Caco-2 (cell line): Measurements from ENCODE around the gene RAB33B. TPM values are rescaled to one million over a fixed set of nuclear protein-coding genes. Genes with fewer than 3 reads are reported as not detected.
"Not testable (repeated sequence)": the region's sequence is repeated elsewhere in the genome, so short reads cannot be mapped to it uniquely, and the experiment has no call there.

ENCODE experiments used
- BruUV-seq: library from RNA; stranded (reverse); fragments of 400-500 nt; replicated peaks from 2 replicates; lab custom pipeline; 2021; lab: Mats Ljungman, UMichigan
- CTCF ChIA-PET: fragments of 300-600 bp; sonication (Branson Sonifier 250); formaldehyde crosslinking; loops from one replicate; lab custom pipeline; 2022; ENCODE audit warnings: antibody characterized with exemption; lab: Charles Lee
- POLR2A ChIA-PET: fragments of 300-600 bp; sonication (Branson Sonifier 250); formaldehyde crosslinking; loops from one replicate; lab custom pipeline; 2022; ENCODE audit warnings: antibody characterized with exemption; lab: Charles Lee
- DNase-seq, 2 experiments: peaks; one replicate each; pipeline versions ENCODE4 v3.0.0 to v3.0.0-alpha.2; 2020 to 2022
- H3K27me3 ChIP-seq: replicated peaks from 2 replicates; pipeline ENCODE4 v1.6.0; 2011; ENCODE audit warnings: low read length; ENCODE audit not compliant: control insufficient read depth, insufficient read depth
- H3K36me3 ChIP-seq: 2 replicates; pipeline ENCODE4 v1.5.1; 2011; ENCODE audit warnings: low read length; ENCODE audit not compliant: control insufficient read depth, insufficient read depth
- H3K4me1 ChIP-seq: fragments of 250-450 bp; sonication (Bioruptor Pico); 2 replicates; pipeline ENCODE4 v1.5.1; 2020; ENCODE audit warnings: mild to moderate bottlenecking
- H3K4me3 ChIP-seq: 2 replicates; pipeline ENCODE4 v1.5.1; 2011; ENCODE audit warnings: low read depth, mild to moderate bottlenecking, control low read depth, low read length
- H3K9me3 ChIP-seq: fragments of 250-450 bp; sonication (Bioruptor Pico); 2 replicates; pipeline ENCODE4 v1.5.1; 2020; ENCODE audit warnings: mild to moderate bottlenecking, moderate library complexity
- H3K27ac Mint-ChIP-seq: one replicate; pipeline ENCODE4 v1.8.0; 2022; ENCODE audit warnings: mixed read lengths; ENCODE audit not compliant: unreplicated experiment
- H3K27me3 Mint-ChIP-seq: one replicate; pipeline ENCODE4 v1.8.0; 2022; ENCODE audit warnings: mixed read lengths; ENCODE audit not compliant: insufficient read depth, unreplicated experiment
- H3K36me3 Mint-ChIP-seq: one replicate; pipeline ENCODE4 v1.8.0; 2022; ENCODE audit warnings: mild to moderate bottlenecking, mixed read lengths; ENCODE audit not compliant: insufficient read depth, unreplicated experiment
- H3K4me1 Mint-ChIP-seq: one replicate; pipeline ENCODE4 v1.8.0; 2022; ENCODE audit warnings: low read depth, mixed read lengths; ENCODE audit not compliant: unreplicated experiment
- H3K4me3 Mint-ChIP-seq: one replicate; pipeline ENCODE4 v1.8.0; 2022; ENCODE audit warnings: mild to moderate bottlenecking, moderate library complexity, mixed read lengths; ENCODE audit not compliant: unreplicated experiment
- H3K9me3 Mint-ChIP-seq: one replicate; pipeline ENCODE4 v1.8.0; 2022; ENCODE audit warnings: mixed read lengths; ENCODE audit not compliant: unreplicated experiment
- CTCF ChIP-seq, 2 experiments: fragments of 200-600 bp in 1 of 2; IDR thresholded peaks; 1 replicate in 1 of 2; 2 replicates in 1 of 2; pipeline versions ENCODE4 v1.5.1 to v1.8.0; 2011 to 2022; ENCODE audit warnings: antibody characterized with exemption in 1 of 2, control low read depth in 1 of 2, inconsistent platforms in 1 of 2, low read depth in 1 of 2, low read length in 1 of 2, mild to moderate bottlenecking in 1 of 2, moderate library complexity in 1 of 2; ENCODE audit not compliant: insufficient read depth in 1 of 2, severe bottlenecking in 1 of 2, unreplicated experiment in 1 of 2
- intact Hi-C: fragments of 100-400 bp; cut with micrococcal nuclease; formaldehyde crosslinking; loops from one replicate; pipeline ENCODE4 v1.10.0; 2022; ENCODE audit not compliant: unreplicated experiment
- total RNA-seq: library from RNA; stranded (reverse); gene quantifications from 2 replicates; pipeline ENCODE4 v1.2.3, GENCODE V29; 2022

Gene RAB33B
- total RNA-seq, 1 experiment from 2014 or later, result 10.1 TPM

- Histone ChIP-seq H3K36me3 (no peaks in the 10 kb centered on the region), H3K4me1 (peaks cover 51% of the 10 kb centered on the region), H3K9me3 (no peaks in the 10 kb centered on the region), H3K27me3 (no peaks in the 10 kb centered on the region), H3K4me3 (no peak overlapping the region)
- ChIA-PET POLR2A (no interaction called here), CTCF (interaction anchor here (0.7 kb wide), 1 partner anchor 192 kb away, joined by 6 read pairs; no protein-coding TSS in a partner anchor)
- peak; percentile 45 to 52 for DNase-seq
- intact Hi-C loops, result loop anchor here (2.0 kb wide), 1 partner anchor 26 kb away; no protein-coding TSS in a partner anchor
- Mint-ChIP-seq H3K27me3 (no peaks in the 10 kb centered on the region), H3K36me3 (peaks cover 22% of the 10 kb centered on the region), H3K27ac (peak overlapping the region; percentile 52), H3K4me1 (peaks cover 51% of the 10 kb centered on the region), H3K9me3 (no peaks in the 10 kb centered on the region), H3K4me3 (peak overlapping the region; percentile 37)
- TF ChIP-seq CTCF (IDR thresholded peaks at IDR 0.05; ENCODE audit: insufficient read depth in 1 of 2, low read depth in 1 of 2, low read length in 1 of 2, severe bottlenecking in 1 of 2, unreplicated experiment in 1 of 2), result no peak
- BruUV-seq, result no TSS peak
Measured at GRCh38 chr4:139458999-139459398, 5.1 kb downstream of the RAB33B start.

GRCh38 chr4:139460565-139460964 is 6.6 kb downstream of the RAB33B start:
- H3K36me3 Mint-ChIP-seq, result peaks cover 20% of the 10 kb centered on the region
- DNase-seq, result no peak
- ChIA-PET POLR2A (no interaction called here), CTCF (no interaction called here)
- TF ChIP-seq CTCF (IDR thresholded peaks at IDR 0.05; ENCODE audit: insufficient read depth in 1 of 2, low read depth in 1 of 2, low read length in 1 of 2, severe bottlenecking in 1 of 2, unreplicated experiment in 1 of 2), result no peak
- no peaks in the 10 kb centered on the region for H3K27me3 Mint-ChIP-seq
- H3K36me3 ChIP-seq, result no peaks in the 10 kb centered on the region
- no peak overlapping the region for H3K27ac Mint-ChIP-seq
- no TSS peak for BruUV-seq
- H3K9me3 ChIP-seq, result no peaks in the 10 kb centered on the region
- intact Hi-C loops, result no loop called here
- H3K4me3 ChIP-seq, result no peak overlapping the region
- no peaks in the 10 kb centered on the region for H3K27me3 ChIP-seq
- H3K4me3 Mint-ChIP-seq, result no peak overlapping the region
- H3K4me1 ChIP-seq, result peaks cover 50% of the 10 kb centered on the region
- no peaks in the 10 kb centered on the region for H3K9me3 Mint-ChIP-seq
- H3K4me1 Mint-ChIP-seq, result peaks cover 43% of the 10 kb centered on the region

GRCh38 chr4:139461022-139461628 is 7.2 kb downstream of the RAB33B start:
- Histone ChIP-seq H3K9me3 (no peaks in the 10 kb centered on the region), H3K27me3 (no peaks in the 10 kb centered on the region), H3K36me3 (no peaks in the 10 kb centered on the region), H3K4me1 (peaks cover 45% of the 10 kb centered on the region), H3K4me3 (no peak overlapping the region)
- intact Hi-C loops, result no loop called here
- H3K36me3 Mint-ChIP-seq, result peaks cover 20% of the 10 kb centered on the region
- TF ChIP-seq CTCF (IDR thresholded peaks at IDR 0.05; ENCODE audit: insufficient read depth in 1 of 2, low read depth in 1 of 2, low read length in 1 of 2, severe bottlenecking in 1 of 2, unreplicated experiment in 1 of 2), result no peak
- peaks cover 38% of the 10 kb centered on the region for H3K4me1 Mint-ChIP-seq
- BruUV-seq, result no TSS peak
- no peak overlapping the region for H3K27ac Mint-ChIP-seq
- ChIA-PET CTCF (interaction anchor here (0.6 to 0.7 kb wide), 2 partner anchors 18 to 1876 kb away, joined by 4 to 6 read pairs; no protein-coding TSS in a partner anchor), POLR2A (no interaction called here)
- DNase-seq, result no peak
- no peaks in the 10 kb centered on the region for H3K27me3 Mint-ChIP-seq
- no peak overlapping the region for H3K4me3 Mint-ChIP-seq
- no peaks in the 10 kb centered on the region for H3K9me3 Mint-ChIP-seq

GRCh38 chr4:139464512-139464911 is 10.6 kb downstream of the RAB33B start:
- peaks cover 21% of the 10 kb centered on the region for H3K4me1 ChIP-seq
- Mint-ChIP-seq H3K9me3 (peaks cover 17% of the 10 kb centered on the region), H3K36me3 (peaks cover 12% of the 10 kb centered on the region), H3K4me1 (peaks cover 17% of the 10 kb centered on the region)
- DNase-seq, CTCF ChIA-PET, H3K27me3 ChIP-seq, POLR2A ChIA-PET, intact Hi-C loops, H3K4me3 ChIP-seq, H3K27ac Mint-ChIP-seq, H3K36me3 ChIP-seq, H3K4me3 Mint-ChIP-seq, H3K27me3 Mint-ChIP-seq, BruUV-seq: not testable (repeated sequence)
- peaks cover 13% of the 10 kb centered on the region for H3K9me3 ChIP-seq
